GM13976 (cell line): Measurements from ENCODE around the gene UBE2E2.

Experiments used
- DNase-seq: peaks from one replicate; pipeline ENCODE4 v3.0.0; 2012; ENCODE audit warnings: low spot score
- in situ Hi-C: fragments of 300-500 bp; cut with MboI; formaldehyde crosslinking; loops from one replicate; pipeline ENCODE4 v1.12.0; 2022; ENCODE audit warnings: low sequenced_read_pairs, mixed read lengths, inconsistent platforms; ENCODE audit not compliant: unreplicated experiment
- TF ChIP-seq, protein P1 (sequence below): IDR thresholded peaks from 2 replicates; pipeline ENCODE4 v1.5.1; 2012; ENCODE audit warnings: borderline replicate concordance, mild to moderate bottlenecking; ENCODE audit not compliant: insufficient read depth; ENCODE audit errors: extremely low read depth, missing control alignments, control extremely low read depth

Gene UBE2E2

GRCh38 chr3:23236890-23237289 is 33.8 kb downstream of the UBE2E2 start:
- in situ Hi-C loops: no loop called here
- TF ChIP-seq, protein P1, sequence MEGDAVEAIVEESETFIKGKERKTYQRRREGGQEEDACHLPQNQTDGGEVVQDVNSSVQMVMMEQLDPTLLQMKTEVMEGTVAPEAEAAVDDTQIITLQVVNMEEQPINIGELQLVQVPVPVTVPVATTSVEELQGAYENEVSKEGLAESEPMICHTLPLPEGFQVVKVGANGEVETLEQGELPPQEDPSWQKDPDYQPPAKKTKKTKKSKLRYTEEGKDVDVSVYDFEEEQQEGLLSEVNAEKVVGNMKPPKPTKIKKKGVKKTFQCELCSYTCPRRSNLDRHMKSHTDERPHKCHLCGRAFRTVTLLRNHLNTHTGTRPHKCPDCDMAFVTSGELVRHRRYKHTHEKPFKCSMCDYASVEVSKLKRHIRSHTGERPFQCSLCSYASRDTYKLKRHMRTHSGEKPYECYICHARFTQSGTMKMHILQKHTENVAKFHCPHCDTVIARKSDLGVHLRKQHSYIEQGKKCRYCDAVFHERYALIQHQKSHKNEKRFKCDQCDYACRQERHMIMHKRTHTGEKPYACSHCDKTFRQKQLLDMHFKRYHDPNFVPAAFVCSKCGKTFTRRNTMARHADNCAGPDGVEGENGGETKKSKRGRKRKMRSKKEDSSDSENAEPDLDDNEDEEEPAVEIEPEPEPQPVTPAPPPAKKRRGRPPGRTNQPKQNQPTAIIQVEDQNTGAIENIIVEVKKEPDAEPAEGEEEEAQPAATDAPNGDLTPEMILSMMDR: no peak
- DNase-seq: no peak

- DNase-seq: no peak
- in situ Hi-C loops: no loop called here
- TF ChIP-seq, protein P1: no peak
Observed at GRCh38 chr3:23238156-23238555, 35.0 kb downstream of the UBE2E2 start.

DNA sequence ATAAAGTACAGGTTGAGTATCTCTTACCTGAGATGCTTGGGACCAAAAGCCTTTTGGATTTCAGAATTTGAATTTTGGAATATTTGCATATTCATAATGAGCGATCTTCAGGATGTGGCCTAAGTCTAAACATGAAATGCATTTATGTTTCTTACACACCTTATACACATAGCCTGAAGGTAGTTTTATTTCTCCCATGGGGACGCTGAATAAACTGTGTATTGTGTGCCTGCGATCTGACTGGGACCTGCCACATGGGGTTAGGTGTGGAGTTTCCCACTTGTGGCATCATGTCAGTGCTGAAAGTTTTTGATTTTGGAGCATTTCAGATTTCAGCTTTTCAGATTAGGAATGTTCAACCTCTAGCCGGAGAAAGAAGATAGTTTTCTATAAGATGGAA is 35.5 kb downstream of the UBE2E2 start:
- in situ Hi-C loops: no loop called here
- no peak for DNase-seq
- TF ChIP-seq, protein P1: no peak

- no peak for DNase-seq
- in situ Hi-C loops: no loop called here
- TF ChIP-seq, protein P1: no peak
Observed at GRCh38 chr3:23239211-23240068, 36.3 kb downstream of the UBE2E2 start.

DNA sequence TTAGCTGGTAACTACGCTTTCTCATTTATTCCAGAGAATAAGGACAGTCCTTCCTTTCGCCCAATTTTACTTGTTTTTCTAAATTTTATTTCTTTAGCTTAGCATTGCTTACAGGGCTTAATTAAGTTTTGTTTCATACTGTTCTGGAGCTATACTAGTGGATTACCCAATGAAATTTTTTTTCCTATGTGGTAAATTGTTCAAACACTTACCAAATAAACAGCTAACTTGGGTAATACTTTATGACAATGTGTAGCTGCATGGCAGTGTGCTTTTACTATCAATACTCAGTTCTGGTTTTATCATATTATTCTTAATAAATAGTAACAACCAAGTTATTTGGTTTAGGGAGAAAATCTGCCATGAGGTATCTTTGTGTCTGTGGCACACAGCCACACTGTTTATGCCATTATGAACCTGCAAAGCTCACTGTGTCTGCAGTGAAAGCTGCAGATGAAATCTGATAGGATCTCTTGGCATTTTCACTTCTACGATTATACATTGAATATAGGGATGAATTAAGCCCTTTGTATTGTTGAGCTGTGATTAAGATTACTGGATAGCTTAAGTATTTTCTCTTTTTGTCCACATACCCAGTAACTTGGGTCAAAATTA is 37.2 kb downstream of the UBE2E2 start:
- TF ChIP-seq, protein P1: no peak
- in situ Hi-C loops: no loop called here
- no peak for DNase-seq

DNA sequence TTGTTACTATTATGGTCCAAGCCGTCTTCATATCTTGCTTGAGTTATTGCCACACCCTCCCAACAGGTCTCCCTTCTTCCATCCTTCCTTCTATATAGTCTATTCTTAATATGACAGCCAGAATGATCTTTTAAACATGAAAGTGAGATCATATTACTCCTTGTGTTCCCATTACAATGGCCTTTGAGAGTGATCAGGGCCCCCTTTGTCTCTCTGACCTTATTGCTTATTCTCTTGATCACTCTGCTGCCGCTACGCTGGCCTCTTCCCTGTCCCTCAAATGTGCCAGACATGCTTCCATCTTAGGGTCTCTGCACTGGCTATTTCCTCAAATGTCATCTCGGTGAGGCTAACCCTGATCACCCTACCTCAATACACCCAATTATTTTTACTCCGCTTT is 38.1 kb downstream of the UBE2E2 start:
- in situ Hi-C loops: no loop called here
- DNase-seq: no peak
- TF ChIP-seq, protein P1: no peak
